AG10803 (cell line): ENCODE measurements around the gene EPHA2.

Experiments used
- DNase-seq: peaks from one replicate; pipeline ENCODE4 v3.0.0; 2010; ENCODE audit warnings: low read depth
- H3K4me3 ChIP-seq: 2 replicates; pipeline ENCODE4 v1.5.1; 2011; ENCODE audit warnings: mild to moderate bottlenecking, low read length, control low read depth
- CTCF ChIP-seq: conservative IDR thresholded peaks from 2 replicates; pipeline ENCODE4 v1.5.1; 2011; ENCODE audit warnings: mild to moderate bottlenecking, low read length, control low read depth, inconsistent platforms

Gene EPHA2

GRCh38 chr1:16151196-16151994, 4.5 kb downstream of the EPHA2 start:
- H3K4me3 ChIP-seq = no peak overlapping the region
- peak; percentile 51 for DNase-seq
- peak; percentile 17 for TF ChIP-seq CTCF

- no peak for TF ChIP-seq CTCF
- no peak for DNase-seq
- H3K4me3 ChIP-seq = no peak overlapping the region
Observed at GRCh38 chr1:16150508-16150907, 5.4 kb downstream of the EPHA2 start.

GRCh38 chr1:16149702-16150488, 6.0 kb downstream of the EPHA2 start:
- no peak for DNase-seq
- TF ChIP-seq CTCF = no peak
- no peak overlapping the region for H3K4me3 ChIP-seq

- H3K4me3 ChIP-seq = no peak overlapping the region
- no peak for DNase-seq
- TF ChIP-seq CTCF = no peak
Observed at GRCh38 chr1:16149146-16149545, 6.7 kb downstream of the EPHA2 start.

- DNase-seq = no peak
- TF ChIP-seq CTCF = no peak
- H3K4me3 ChIP-seq = no peak overlapping the region
Observed at GRCh38 chr1:16148329-16149092, 7.4 kb downstream of the EPHA2 start.

- no peak overlapping the region for H3K4me3 ChIP-seq
Observed at GRCh38 chr1:16147156-16147926, 8.5 kb downstream of the EPHA2 start.

More at GRCh38 chr1:16147156-16147926, 8.5 kb downstream of the EPHA2 start:
- TF ChIP-seq CTCF = no peak
- DNase-seq = no peak
